HCEC 1CT (cell line): ENCODE data around the gene PFDN1.

ENCODE experiments used
- DNase-seq: peaks from one replicate; pipeline ENCODE4 v3.0.0-alpha.2; 2017

The PFDN1 gene

DNA sequence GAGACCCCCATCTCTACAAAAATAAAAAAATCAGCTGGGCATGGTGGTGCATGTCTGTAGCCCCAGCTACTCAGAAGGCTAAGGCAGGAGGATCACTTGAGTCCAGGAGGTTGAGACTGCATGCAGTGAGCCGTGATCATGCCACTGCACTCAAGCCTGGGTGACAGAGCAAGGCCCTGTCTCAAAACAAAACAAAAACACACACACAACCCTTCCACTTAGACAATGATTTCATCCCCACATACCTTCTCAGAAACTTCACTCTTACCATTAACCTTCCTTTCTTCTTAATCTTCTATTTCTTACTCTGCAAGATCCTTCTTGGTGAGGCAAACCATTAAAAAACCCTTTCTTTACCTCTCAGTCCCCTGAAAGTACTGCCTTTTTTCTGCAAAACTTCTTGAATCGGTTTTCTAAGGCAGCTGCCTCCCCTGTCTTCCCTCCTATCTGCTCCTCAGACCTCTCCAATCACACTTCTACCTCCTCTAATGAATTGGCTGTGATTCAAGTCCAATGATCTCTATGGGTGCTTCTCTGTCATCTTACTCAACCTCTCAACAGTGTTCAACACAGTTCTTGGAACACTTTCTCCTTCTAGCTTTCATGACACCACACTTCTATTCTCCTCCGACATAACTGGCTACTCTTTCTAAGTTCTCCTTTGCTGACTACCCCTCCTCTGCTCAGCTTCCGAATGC, 47.3 kb downstream of the PFDN1 start:
- DNase-seq = no peak

DNA sequence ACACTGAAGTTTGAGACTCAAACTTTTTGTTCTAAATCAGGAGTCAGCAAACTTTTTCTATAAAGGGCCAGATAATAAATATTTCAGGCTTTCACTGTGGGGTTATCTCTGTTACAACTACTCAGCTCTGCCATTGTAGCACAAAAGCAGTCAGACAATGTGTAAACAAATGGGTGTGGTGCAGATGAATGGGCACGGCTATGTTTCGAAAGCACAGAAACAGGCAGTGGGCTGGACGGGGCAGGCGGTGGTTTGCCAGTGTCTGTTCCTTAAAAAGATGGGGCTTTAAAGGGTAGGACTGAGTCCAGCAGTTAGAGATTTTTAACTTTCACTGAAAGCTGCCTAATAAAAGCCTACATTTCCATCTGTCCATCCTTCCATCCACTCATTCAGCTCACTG, 48.9 kb downstream of the PFDN1 start:
- no peak for DNase-seq

DNA sequence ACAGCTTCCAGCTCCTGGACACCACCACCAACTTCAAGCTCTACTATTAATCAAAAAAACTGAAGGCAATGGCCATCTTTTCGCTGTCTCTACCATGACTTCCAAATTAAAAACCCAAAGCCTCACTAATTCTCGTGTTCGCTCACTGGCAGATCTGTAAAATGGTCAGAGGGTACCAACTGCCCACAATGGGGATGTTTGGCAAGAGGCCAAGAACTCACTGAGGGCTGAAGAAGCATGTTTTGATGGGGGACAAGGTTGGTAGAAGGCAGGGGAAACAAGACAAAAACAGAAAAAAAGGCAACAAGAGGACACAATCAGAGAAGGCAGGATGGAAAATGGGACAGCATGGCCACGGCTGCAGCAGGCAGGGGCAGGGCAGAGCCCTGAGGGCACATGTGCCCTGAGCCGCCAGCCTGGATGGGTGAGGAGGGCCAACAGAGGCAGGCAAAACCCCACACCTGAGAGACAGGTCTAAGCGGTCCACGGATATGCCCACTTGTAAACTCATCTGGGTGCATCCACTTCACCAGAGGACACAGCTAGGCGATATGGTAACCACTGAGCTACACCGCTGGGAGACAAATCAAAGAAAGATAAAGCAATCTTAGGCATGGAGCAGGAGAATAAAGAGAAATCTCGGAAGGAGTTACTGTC, 50.3 kb downstream of the PFDN1 start:
- no peak for DNase-seq

DNA sequence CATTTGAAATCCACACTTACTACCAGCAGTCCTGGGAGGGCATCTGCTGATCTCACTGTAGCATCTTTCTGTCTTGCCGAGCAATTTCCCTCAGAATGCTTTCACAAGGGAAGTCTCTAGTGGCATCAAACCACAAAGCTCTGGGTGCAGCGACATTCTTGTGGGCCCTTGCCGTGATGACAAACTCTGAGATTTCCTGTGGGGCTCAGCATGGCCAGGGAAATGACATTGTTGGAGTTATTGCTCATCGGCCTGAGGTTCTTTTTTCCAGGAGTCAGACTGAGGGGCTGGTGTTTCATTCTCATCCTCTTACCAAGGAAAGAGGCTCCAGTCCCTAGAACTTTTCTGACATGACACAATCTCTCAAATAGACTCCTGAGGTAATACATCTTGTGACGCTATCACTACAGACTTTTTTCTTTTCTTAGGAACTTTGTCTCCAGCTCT, 51.4 kb downstream of the PFDN1 start:
- peak; percentile 90 for DNase-seq

DNA sequence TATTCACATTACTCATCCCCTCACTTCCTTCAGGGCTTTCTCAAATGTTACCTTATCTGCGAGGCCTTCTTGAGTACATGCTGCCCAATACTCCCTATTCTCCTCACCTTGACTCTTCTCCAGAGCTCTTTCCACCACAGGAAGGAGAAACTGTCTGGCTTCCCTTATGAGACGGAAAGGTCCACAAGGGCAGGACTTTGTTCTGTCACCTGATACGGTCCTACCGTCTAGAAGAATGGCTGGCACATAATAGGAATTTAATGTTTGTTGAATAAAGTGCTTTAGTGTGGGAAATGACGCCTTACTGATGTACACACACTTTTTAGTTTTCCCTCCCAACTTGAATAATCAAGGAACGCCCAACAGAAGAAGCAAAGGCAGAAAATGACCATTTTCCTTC, 52.5 kb downstream of the PFDN1 start:
- no peak for DNase-seq

DNA sequence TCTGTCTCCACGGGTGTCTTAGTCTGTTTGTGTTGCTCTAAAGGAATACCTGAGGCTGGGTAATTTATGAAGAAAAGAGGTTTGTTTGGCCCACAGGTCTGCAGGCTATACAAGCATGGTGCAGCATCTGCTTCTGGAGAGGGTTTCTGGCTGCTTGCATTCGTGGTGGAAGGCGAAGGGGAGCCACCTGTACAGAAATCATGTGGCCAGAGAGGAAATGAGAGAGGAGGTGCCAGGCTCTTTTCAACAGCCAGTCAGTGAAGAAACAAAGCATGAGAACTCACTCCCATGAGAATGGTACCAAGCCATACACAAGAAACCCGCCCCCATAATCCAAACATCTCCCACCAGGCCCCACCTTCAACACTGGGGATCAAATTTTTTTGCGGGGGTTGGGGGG, 53.4 kb downstream of the PFDN1 start:
- DNase-seq = no peak

DNA sequence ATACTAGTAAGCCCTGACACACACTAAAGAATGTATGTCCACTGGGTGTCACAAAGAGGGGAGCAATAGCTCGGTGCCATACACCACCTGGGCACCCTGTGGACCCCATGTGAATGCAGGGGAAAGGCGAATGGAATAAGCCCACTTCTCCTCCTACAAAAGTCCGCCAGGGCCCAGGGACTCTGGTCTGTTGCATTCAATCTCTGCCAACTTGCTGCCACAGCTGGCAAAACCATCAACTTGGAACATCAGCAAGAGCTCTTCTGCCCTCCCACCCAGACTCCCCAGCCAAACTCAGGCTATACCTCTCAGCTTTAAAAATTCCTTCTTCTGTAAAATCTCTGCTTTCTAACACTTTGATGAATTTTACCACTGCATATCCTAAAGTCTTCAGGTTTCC, 54.5 kb downstream of the PFDN1 start:
- DNase-seq = no peak

DNA sequence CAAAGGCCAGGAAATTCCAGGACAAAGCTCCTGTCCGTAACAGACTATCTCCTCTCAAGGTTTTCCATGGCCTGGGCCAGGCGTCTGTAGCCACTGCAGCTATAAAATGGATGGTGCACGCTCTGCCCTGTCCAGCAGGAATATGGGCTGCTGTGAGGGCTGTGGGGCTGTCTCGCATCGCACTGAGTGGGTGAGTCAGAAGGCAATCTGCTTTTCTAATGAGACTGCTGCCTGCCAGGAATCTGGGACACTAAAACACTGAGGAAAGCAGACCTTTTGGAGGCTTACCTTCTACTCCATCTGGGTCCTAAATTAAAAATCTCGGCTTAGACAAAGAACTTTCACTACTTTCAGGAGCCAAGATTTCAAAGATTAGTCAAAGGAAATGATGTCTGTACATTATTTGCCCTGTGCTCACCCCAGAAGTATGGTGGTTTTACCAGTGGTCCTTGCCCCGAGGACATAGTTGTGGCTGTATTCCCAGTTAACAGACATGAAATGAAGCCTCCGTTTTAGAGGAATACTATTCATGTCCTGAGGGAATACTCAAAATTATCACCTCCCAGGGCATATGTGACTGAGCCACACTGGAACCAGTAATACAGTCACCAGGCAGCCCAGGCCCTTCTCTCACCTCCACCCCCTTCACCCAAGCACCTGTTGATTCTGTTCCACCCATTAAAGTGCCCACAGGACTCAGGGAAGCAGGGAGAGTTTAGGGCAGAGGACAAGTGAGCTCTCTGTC, 56.4 kb downstream of the PFDN1 start:
- DNase-seq = peak; percentile 73

DNA sequence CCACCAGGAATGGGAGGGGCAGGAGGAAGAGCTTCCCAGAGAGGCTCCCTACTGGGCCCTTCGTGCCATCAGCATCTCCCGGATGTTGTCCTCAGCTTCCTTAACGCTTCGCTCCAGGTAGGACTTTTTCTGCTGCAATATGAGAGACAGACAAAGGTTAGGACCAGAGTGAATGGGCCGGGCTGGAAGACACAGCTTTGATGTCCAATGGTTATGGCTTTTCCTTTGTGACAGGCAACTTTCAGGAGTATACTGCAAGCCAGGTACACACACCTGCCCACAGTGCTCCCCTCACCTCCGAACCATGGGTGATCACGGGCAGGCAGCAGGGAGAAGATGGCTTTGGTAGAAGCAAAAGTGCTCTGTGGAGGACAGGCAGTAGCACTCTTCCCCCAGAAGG, 57.0 kb downstream of the PFDN1 start:
- DNase-seq = no peak

DNA sequence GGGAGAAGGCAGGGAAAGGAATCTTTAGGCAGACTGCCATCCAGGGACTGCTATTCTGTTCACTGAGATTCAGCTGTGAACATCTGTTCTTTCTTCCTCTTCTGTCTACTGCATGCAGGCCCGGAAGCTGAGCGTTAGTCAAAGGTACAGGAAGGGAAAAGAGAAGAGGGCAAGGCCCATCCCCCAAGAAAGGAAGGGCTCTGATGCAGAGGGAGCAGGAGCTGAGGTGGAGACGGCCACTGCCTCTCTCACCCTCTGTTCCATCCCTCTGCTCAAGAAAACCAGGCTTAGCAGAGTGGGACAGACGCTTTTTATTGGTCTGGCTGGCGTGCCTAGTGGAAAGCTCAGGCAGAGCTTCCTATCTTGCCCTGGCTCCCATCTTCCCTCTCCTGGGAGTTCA, 57.6 kb downstream of the PFDN1 start:
- peak; percentile 71 for DNase-seq

DNA sequence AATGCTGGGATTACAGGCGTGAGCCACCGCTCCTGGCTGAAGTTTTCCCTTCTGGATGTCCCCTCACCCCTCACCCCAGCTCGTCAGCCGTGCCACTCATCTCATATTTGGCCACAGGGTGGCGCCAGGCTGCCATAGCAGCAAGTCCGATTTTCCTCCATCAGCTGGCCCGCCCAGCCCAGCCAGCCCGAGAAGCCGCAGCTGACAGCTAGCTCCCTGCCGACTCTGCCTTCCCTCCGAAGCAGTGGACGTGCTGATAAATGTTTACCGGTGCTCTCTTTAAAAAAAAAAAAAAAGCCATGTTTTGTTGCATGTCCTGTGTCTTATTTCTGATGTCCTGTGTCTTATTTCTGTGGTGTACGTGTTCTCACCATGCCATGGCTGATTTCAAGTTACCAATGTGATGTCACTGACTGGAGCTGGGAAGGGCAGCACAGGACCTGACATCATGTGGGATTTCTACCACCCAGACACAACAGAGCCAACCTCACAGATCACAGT, 58.3 kb downstream of the PFDN1 start:
- peak; percentile 86 for DNase-seq

DNA sequence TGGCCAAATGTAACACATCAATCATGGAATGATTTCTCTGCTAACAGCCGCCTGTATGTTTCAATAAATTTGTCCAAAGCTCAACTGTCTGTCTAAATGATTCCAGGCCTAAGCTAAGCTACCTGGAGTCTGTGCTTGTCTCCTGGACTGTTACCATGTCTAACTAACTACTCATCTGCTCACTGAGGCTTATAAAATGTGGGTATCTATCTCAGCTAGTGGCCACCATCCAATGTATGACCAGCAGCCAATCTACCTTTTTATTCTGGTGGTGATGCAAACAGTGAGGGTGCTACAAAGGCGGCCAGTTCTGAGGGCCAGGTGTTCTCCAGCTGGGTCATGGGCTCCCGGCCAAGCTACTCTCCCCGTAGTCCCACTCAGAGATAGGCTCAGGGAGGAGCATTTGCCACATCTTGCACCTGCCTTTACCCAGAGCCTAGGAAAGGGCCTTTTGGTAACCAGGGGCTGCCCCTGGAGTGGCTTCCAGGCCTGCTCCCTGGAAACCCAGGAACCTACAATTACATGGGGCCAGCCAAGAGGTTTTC, 59.1 kb downstream of the PFDN1 start:
- no peak for DNase-seq

DNA sequence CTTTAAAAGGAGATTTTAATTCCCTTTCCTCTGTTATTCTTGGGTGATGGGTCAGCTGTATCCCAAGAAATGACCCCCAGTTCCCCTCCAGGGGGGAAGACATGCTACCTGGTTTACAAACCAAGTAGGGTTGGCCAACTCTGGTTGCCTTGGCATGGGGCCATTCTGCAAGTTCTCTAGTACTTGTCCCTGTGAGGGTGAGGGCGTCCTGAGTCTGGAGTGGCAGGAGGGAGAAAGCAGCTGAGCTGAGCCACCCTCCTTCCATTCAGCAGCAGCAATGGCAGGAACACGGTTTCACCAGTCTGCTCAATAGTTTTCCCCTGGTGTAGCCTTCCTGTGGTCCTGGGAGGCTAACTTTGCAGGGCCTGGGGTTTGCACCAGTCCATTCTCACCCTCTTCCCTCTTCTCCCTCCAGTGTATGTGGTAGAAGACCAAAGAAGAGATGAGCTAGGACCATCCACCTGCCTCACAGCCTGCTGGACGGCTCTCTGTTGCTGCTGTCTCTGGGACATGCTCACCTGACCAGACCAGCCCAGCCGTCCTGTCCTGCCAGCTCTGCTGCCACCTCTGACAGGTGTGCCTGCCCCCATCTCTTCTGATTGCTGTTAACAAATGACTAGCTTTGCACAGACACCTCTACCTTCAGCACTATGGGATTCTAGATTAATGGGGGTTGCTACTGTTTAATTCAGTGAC, 59.9 kb downstream of the PFDN1 start:
- no peak for DNase-seq

DNA sequence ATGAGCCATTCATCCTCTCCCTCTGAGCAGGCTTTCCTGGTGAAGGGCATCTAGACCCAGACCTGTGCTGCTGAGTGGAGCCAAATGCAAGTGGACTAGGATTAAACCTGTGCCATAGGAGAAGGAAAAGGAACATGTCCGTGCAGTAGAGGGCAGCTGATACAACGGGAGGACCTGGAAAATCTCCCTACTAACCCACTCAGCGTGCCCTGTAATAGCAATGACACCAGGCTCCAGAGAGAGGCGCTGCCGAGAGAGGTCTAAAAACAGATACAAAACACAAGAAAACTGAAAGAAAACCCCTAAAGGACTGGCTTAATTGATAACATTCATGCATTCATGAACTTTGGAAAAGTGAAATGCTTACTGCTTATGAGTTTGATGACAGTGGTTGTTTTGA, 60.8 kb downstream of the PFDN1 start:
- DNase-seq = no peak

DNA sequence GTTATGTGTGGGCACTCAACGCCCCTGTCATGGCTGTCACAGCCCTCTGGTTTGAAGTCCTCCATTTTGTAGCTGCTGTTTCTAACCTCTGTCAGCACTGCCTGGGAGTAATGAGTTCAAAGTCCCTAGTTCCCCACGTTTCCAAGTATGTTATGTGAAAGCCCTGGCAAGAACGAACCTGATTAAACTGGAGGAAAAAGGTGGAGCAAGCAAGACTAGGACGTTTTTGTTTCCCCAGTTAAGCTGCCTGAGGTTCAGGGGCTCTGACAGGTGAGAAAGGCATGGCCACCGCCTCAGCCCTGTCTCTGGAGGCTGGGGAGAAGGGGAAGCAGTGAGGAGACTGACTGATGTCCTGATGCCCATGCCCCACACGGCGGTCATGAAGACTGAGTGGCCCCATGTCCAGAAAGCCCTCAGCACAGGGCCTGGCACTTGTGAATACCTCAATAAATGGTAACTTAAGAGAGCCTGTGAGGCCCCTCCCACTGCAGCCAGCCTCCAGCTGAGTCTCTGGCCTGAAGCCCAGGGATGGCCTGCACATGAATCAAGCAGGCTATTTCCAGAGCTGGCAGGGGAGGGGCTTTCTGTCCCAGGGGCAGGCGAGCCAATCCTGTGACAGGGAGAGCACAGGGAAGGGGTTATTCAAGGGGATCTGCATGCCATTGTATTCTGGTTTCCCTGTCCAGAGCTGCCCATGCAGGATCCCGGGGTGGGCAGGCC, 61.8 kb downstream of the PFDN1 start:
- peak; percentile 85 for DNase-seq

DNA sequence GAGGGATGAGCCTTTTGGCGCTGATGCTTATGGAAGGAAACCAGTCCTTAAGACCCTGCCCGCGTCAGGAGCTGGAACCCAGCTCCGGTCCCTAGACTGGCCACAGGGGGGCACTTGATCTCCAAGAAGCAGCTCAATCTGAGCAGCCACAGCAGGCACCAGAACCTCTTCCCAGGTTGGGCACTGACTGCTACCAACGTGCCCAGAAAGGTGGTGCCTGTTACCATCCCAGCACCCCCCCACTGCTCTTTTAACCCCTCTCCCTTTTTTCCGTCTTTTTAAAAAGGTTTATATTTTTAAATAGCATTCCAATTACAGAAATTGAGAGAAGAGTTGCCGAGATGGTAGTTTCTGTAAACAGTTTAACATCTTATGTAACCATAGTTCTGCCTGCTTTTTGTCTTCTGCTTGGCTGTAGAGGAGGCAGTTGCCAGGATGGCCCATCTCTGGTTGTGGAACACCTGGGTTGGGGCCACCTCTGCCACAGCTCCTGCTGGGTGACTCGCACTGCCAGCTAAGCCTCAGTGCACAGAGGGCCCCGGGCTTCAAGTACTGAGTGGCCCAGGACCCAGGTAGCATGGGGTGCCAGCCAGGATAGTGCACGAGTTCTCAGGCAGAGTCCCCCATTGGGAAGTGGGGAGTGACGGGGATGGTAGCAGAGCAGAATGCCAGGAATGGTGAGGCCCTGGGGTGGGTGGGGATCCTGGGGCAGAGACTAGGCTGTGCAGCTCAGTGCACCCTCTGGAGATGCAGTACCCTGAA, 62.8 kb downstream of the PFDN1 start:
- DNase-seq = peak; percentile 58

DNA sequence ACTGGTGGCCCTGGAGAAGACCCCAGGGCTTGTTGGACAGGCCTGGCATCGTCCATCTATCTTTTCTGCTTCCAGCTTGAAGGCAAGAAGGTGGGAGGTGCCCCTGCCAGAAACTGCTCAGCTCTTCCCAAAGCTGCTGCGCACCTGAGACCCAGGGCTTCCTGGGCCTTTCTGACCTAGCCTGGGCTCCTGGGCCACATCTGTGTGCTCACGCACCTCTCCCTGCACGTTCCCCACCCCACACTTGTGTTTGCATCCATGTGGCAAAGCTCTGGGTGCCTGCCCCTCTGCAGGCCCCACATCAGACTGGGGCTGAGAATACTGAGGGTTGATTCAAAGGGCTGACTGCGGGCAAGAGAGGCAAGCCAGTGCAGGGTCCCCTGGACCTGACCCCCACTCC, 63.4 kb downstream of the PFDN1 start:
- DNase-seq = no peak

DNA sequence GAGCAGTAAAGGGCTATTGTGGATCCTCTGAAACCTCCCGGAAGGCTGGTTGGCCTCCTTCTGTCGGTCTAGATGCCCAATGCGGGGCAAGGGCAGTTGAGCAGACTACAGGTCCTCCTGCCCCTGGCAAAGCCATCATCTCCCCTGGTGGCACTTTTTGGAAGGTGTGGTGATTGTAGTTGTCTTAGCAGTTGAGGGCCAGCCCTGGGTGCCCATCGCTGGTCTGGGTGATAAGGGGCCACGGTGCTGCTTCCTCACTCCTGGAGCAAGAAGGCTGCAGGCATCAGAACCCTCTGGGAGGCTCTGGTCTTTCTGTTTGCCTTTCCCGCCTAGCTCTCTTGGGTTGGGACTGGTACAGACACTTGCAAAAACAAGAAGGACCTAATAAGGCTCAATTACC, 64.1 kb downstream of the PFDN1 start:
- DNase-seq = no peak

DNA sequence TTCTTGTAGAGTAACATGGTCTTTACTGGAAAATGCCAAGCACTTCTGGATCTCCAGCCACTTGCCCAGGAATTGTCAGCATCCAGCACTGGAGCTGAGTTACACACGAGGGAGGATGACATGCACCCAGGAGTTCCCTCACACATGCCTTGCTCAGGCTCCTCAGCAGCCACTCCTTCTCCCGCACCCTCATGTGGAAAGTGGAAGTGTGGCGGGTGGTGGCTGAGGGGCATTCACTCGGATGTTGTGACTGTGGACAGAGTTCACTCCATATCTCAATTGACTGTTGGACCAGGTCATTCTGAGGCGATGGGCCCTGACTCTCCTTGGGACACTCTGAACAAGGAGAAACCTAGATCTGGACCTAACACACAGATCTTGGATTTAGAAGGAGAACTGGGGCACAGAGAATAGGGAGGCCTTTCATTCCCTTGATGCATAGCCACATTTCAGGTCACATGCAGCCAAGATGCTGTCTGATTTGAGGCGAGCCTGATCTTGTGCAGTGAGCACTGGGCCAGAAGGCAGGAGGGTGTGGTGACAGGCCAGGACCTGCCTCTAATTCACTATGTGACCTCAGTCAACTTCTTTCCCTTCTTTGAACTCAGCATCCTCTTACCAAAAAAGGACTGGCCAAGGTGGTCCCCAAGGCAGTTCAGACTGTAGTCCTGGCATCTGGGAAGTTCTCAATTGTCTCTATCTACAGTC, 65.9 kb downstream of the PFDN1 start:
- no peak for DNase-seq

DNA sequence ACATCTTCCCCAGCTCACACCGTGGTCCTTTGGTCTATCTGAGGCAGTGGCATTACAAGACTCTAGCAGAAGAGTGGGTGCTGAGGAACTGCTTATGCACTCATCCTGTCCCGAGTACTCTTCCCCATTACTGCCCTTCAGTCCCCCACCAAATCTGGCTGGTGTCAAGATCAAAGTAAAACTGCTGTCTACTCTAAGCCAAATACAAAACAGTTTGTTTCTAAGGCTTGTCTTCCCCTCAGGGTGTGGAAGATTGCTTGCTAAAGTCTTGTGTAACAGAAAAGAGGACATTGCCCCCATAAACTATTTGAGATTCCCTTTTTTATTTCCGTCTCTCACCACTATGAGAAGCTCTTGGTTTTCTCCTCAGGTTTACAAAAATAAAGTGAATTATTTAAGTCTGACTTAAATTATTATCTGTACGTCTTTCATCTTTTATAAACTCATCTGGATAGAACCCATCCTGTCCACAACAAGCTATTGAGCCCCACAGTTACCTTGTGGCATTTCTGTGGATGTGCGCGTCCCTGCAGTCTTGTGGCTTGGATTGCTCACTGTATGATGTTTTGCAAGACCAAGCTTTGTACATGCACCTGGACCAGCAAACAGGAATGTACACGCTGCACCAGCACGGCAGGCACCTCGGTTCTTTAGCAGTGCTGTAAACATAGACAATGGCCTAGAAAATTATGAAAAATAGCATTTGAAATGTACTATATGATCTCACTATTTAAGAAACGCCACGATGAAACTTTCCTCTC, 66.9 kb downstream of the PFDN1 start:
- no peak for DNase-seq
